ENCODE data around the gene REXO4. TPM values are rescaled to one million over a fixed set of nuclear protein-coding genes. Genes with fewer than 3 reads are reported as not detected.
"Not testable (repeated sequence)": the region's sequence is repeated elsewhere in the genome, so short reads cannot be mapped to it uniquely, and the experiment has no call there.

The REXO4 gene
- total RNA-seq, 1 donor from 2014 or later, result 32.8 TPM

DNA sequence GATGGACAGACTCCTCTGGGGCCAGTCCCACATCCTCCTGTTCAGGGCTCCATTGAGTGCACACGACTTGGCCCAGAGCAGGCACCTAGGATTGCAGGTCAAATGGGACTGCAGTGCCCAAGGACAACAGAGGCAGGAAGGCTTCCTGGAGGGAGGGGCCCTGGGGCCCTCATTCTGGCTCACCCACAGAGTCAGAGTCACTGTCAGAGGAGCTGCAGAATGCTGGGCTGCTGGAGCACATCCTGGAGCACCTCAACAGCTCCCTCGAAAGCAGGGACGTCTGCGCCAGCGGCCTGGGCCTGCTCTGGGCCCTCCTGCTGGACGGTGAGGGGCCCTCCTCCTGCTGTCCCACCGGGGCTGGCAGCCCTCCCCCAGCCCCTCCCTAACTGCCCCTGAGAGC, 15.1 kb downstream of the REXO4 start:
- H3K4me1 Mint-ChIP-seq (ENCODE audit: low read depth), result peaks cover 8% of the 10 kb centered on the region
- peaks cover 31% of the 10 kb centered on the region for H3K36me3 Mint-ChIP-seq (ENCODE audit: low read depth)
- H3K27ac Mint-ChIP-seq, result no peak overlapping the region
- intact Hi-C loops (cut with micrococcal nuclease), result no loop called here
- no peaks in the 10 kb centered on the region for H3K27me3 Mint-ChIP-seq (ENCODE audit: low read depth)
- no peak for DNase-seq (ENCODE audit: low spot score)
- H3K4me3 Mint-ChIP-seq (ENCODE audit: low read depth), result no peak overlapping the region
- H3K9me3 Mint-ChIP-seq, result no peaks in the 10 kb centered on the region

DNA sequence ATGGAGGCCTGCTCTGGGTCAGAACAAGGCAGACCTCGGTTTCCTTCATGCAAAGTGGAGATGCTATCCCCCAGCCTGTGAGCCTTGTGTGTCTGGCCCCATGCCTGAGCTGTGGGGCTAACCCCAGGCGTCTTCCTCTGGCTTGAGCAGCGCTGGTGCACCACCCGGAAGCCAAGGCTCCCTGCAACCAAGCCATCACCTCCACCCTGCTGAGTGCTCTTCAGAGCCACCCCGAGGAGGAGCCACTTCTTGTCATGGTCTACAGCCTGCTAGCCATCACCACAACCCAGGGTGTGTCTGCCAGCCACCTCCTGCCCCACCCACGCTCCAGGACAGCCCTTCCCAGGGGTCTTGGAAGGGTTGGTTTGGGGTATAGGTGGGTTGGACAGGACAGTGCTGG, 16.2 kb downstream of the REXO4 start:
- intact Hi-C loops (cut with micrococcal nuclease), result no loop called here
- Mint-ChIP-seq H3K36me3 (ENCODE audit: low read depth) (peaks cover 21% of the 10 kb centered on the region), H3K27me3 (ENCODE audit: low read depth) (no peaks in the 10 kb centered on the region), H3K9me3 (no peaks in the 10 kb centered on the region), H3K4me3 (ENCODE audit: low read depth) (no peak overlapping the region), H3K4me1 (ENCODE audit: low read depth) (no peaks in the 10 kb centered on the region), H3K27ac (no peak overlapping the region)
- no peak for DNase-seq (ENCODE audit: low spot score)

GRCh38 chr9:133400292-133400691, 17.5 kb downstream of the REXO4 start:
- Mint-ChIP-seq H3K4me3 (ENCODE audit: low read depth) (no peak overlapping the region), H3K27me3 (ENCODE audit: low read depth) (no peaks in the 10 kb centered on the region), H3K27ac (no peak overlapping the region), H3K36me3 (ENCODE audit: low read depth) (peaks cover 8% of the 10 kb centered on the region), H3K9me3 (no peaks in the 10 kb centered on the region), H3K4me1 (ENCODE audit: low read depth) (no peaks in the 10 kb centered on the region)
- DNase-seq (ENCODE audit: low spot score), result no peak
- intact Hi-C loops (cut with micrococcal nuclease), result no loop called here

- H3K9me3 Mint-ChIP-seq, result no peaks in the 10 kb centered on the region
- no peak overlapping the region for H3K4me3 Mint-ChIP-seq (ENCODE audit: low read depth)
- intact Hi-C loops (cut with micrococcal nuclease), result no loop called here
- H3K36me3 Mint-ChIP-seq (ENCODE audit: low read depth), result no peaks in the 10 kb centered on the region
- no peaks in the 10 kb centered on the region for H3K4me1 Mint-ChIP-seq (ENCODE audit: low read depth)
- H3K27me3 Mint-ChIP-seq (ENCODE audit: low read depth), result no peaks in the 10 kb centered on the region
- no peak for DNase-seq (ENCODE audit: low spot score)
- H3K27ac Mint-ChIP-seq, result no peak overlapping the region
Measured at GRCh38 chr9:133397895-133398294, 19.9 kb downstream of the REXO4 start.

DNA sequence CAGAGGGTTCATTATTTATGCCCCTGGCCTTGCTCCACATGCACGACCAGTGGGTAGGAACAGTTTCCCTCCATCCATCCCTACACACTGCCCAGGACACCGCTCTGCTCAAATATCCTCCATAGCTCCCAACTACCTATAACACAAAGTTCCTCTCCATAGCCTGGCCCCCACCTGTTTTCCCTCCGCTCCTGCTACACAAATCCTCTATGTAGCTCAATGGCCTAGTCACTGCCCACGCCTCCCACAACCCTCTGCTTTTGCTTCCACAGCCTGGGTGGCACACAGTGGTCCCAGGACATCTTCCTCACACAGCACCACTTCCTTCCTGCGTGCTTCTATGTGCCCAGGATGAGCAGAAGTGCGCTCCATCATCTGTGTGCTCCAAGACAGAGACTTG, 20.4 kb downstream of the REXO4 start:
- intact Hi-C loops (cut with micrococcal nuclease), result no loop called here
- H3K27ac Mint-ChIP-seq, result no peak overlapping the region
- no peak overlapping the region for H3K4me3 Mint-ChIP-seq (ENCODE audit: low read depth)
- no peaks in the 10 kb centered on the region for H3K36me3 Mint-ChIP-seq (ENCODE audit: low read depth)
- DNase-seq (ENCODE audit: low spot score), result no peak
- H3K4me1 Mint-ChIP-seq (ENCODE audit: low read depth), result no peaks in the 10 kb centered on the region
- H3K9me3 Mint-ChIP-seq, result no peaks in the 10 kb centered on the region
- H3K27me3 Mint-ChIP-seq (ENCODE audit: low read depth), result no peaks in the 10 kb centered on the region

GRCh38 chr9:133396952-133397351, 20.9 kb downstream of the REXO4 start:
- no peaks in the 10 kb centered on the region for H3K27me3 Mint-ChIP-seq (ENCODE audit: low read depth)
- no peak overlapping the region for H3K4me3 Mint-ChIP-seq (ENCODE audit: low read depth)
- no peaks in the 10 kb centered on the region for H3K4me1 Mint-ChIP-seq (ENCODE audit: low read depth)
- DNase-seq (ENCODE audit: low spot score), result no peak
- intact Hi-C loops (cut with micrococcal nuclease), result no loop called here
- H3K27ac Mint-ChIP-seq, result no peak overlapping the region
- no peaks in the 10 kb centered on the region for H3K9me3 Mint-ChIP-seq
- H3K36me3 Mint-ChIP-seq (ENCODE audit: low read depth), result no peaks in the 10 kb centered on the region

- no peak overlapping the region for H3K4me3 Mint-ChIP-seq (ENCODE audit: low read depth)
Measured at GRCh38 chr9:133394687-133395271, 23.0 kb downstream of the REXO4 start.

DNA sequence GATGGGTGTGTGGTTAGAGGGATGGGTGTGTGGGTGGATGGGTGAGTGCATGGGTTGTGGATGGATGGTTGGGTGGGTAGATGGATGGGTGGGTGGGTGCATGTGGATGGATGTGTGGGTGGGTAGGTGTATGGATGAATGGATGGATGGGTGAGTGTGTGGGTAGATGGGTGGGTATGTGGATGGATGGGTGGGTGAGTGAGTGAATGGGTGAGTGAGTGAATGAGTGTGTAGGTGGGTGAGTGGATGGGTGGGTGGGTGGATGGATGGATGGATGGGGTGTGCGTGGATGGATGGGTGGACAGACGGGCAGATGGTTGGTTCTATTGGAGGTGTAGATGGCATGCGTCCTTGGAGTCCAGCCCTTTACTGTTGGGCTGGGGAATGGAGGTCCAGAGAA, 24.4 kb downstream of the REXO4 start:
- Mint-ChIP-seq H3K36me3 (ENCODE audit: low read depth) (no peaks in the 10 kb centered on the region), H3K9me3 (no peaks in the 10 kb centered on the region), H3K4me3 (ENCODE audit: low read depth) (no peak overlapping the region), H3K27me3 (ENCODE audit: low read depth) (no peaks in the 10 kb centered on the region), H3K27ac (no peak overlapping the region), H3K4me1 (ENCODE audit: low read depth) (no peaks in the 10 kb centered on the region)
- intact Hi-C loops (cut with micrococcal nuclease), result no loop called here
- DNase-seq (ENCODE audit: low spot score), result no peak

More at GRCh38 chr9:133394687-133395271, 23.0 kb downstream of the REXO4 start:
- Mint-ChIP-seq H3K27me3 (ENCODE audit: low read depth) (no peaks in the 10 kb centered on the region), H3K36me3 (ENCODE audit: low read depth) (no peaks in the 10 kb centered on the region), H3K9me3 (no peaks in the 10 kb centered on the region), H3K27ac (no peak overlapping the region), H3K4me1 (ENCODE audit: low read depth) (no peaks in the 10 kb centered on the region)
- no peak for DNase-seq (ENCODE audit: low spot score)
- intact Hi-C loops (cut with micrococcal nuclease), result no loop called here

GRCh38 chr9:133392308-133392707, 25.5 kb downstream of the REXO4 start:
- H3K4me1 Mint-ChIP-seq (ENCODE audit: low read depth); intact Hi-C loops (cut with micrococcal nuclease); H3K9me3 Mint-ChIP-seq; DNase-seq (ENCODE audit: low spot score); H3K4me3 Mint-ChIP-seq (ENCODE audit: low read depth); H3K27me3 Mint-ChIP-seq (ENCODE audit: low read depth); H3K36me3 Mint-ChIP-seq (ENCODE audit: low read depth); H3K27ac Mint-ChIP-seq: not testable (repeated sequence)

DNA sequence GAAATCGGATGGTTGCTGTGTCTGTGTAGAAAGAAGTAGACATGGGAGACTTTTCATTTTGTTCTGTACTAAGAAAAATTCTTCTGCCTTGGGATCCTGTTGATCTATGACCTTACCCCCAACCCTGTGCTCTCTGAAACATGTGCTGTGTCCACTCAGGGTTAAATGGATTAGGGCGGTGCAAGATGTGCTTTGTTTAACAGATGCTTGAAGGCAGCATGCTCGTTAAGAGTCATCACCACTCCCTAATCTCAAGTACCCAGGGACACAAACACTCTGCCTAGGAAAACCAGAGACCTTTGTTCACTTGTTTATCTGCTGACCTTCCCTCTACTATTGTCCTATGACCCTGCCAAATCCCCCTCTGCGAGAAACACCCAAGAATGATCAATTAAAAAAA, 26.4 kb downstream of the REXO4 start:
- H3K27ac Mint-ChIP-seq; H3K4me3 Mint-ChIP-seq (ENCODE audit: low read depth); H3K4me1 Mint-ChIP-seq (ENCODE audit: low read depth); intact Hi-C loops (cut with micrococcal nuclease); DNase-seq (ENCODE audit: low spot score); H3K27me3 Mint-ChIP-seq (ENCODE audit: low read depth); H3K36me3 Mint-ChIP-seq (ENCODE audit: low read depth); H3K9me3 Mint-ChIP-seq: not testable (repeated sequence)

DNA sequence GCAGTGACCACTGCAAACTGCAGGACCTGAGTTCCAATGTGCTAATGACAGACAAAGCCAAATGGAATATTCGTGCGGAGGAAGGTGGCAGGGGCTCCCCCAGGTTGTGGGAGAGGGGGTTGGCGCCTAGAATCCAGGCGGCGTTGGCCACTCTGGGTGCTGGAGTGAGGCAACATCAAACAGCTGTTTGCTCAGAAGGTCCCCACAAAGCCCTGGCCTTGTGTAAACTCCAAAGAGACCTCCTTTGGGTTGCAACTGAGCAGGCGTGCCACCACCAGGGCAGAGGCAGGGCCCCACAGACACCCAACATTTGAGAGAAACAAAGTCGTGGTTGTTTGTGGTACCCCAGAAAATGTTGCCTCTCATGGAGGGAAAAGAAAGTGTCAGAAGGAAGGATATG, 27.1 kb downstream of the REXO4 start:
- no peak for DNase-seq (ENCODE audit: low spot score)
- no peaks in the 10 kb centered on the region for H3K4me1 Mint-ChIP-seq (ENCODE audit: low read depth)
- no peak overlapping the region for H3K27ac Mint-ChIP-seq
- no peaks in the 10 kb centered on the region for H3K36me3 Mint-ChIP-seq (ENCODE audit: low read depth)
- no peak overlapping the region for H3K4me3 Mint-ChIP-seq (ENCODE audit: low read depth)
- no peaks in the 10 kb centered on the region for H3K27me3 Mint-ChIP-seq (ENCODE audit: low read depth)
- no peaks in the 10 kb centered on the region for H3K9me3 Mint-ChIP-seq
- intact Hi-C loops (cut with micrococcal nuclease), result no loop called here

DNA sequence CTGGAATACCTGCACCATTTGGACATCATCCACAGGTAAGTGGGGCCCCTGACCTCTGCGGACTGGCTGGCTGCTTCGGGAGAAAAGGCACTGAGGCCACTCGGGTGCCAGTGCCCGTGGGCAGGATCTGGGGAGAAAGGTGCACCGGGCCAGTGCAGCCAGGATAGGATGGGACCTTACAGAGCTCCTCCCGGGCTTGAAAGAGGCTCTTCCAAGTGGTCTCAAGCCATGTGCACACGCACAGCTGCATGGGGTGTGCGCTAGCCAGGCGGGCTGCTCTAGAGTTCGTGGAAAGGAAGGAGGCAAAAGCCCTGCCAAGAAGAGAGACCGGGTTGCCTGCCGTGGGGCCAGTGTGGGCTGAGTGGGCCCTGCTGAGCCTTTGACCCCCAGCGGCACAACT, 28.2 kb downstream of the REXO4 start:
- Mint-ChIP-seq H3K27ac (no peak overlapping the region), H3K4me3 (ENCODE audit: low read depth) (no peak overlapping the region), H3K9me3 (no peaks in the 10 kb centered on the region), H3K4me1 (ENCODE audit: low read depth) (no peaks in the 10 kb centered on the region), H3K36me3 (ENCODE audit: low read depth) (no peaks in the 10 kb centered on the region), H3K27me3 (ENCODE audit: low read depth) (no peaks in the 10 kb centered on the region)
- DNase-seq (ENCODE audit: low spot score), result no peak
- intact Hi-C loops (cut with micrococcal nuclease), result no loop called here

GRCh38 chr9:133389025-133389557, 28.7 kb downstream of the REXO4 start:
- no peak for DNase-seq (ENCODE audit: low spot score)
- Mint-ChIP-seq H3K4me3 (ENCODE audit: low read depth) (no peak overlapping the region), H3K4me1 (ENCODE audit: low read depth) (no peaks in the 10 kb centered on the region), H3K9me3 (no peaks in the 10 kb centered on the region), H3K36me3 (ENCODE audit: low read depth) (no peaks in the 10 kb centered on the region), H3K27me3 (ENCODE audit: low read depth) (no peaks in the 10 kb centered on the region), H3K27ac (no peak overlapping the region)
- intact Hi-C loops (cut with micrococcal nuclease), result no loop called here

DNA sequence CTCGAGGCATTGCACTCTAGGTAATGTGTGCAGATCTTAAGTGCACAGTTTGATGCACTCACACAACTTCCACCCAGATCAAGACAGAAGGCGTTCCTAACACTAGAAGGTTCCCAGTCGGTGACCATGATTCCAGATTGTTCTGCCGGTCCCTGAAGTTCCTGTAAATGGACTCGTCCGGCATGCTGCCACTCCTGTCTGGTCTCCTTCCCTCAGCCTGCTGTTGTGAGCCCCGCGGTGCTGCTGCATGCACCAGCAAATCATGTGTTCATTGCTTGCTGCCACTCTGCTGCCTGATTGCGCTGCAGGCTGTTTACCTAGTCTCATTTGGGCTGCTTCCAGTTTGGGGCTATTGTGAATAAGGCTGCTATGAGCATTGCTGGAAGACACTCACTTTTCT, 30.1 kb downstream of the REXO4 start:
- no peak overlapping the region for H3K27ac Mint-ChIP-seq
- intact Hi-C loops (cut with micrococcal nuclease), result no loop called here
- no peaks in the 10 kb centered on the region for H3K27me3 Mint-ChIP-seq (ENCODE audit: low read depth)
- DNase-seq (ENCODE audit: low spot score), result no peak
- no peaks in the 10 kb centered on the region for H3K9me3 Mint-ChIP-seq
- H3K4me3 Mint-ChIP-seq (ENCODE audit: low read depth), result no peak overlapping the region
- no peaks in the 10 kb centered on the region for H3K4me1 Mint-ChIP-seq (ENCODE audit: low read depth)
- no peaks in the 10 kb centered on the region for H3K36me3 Mint-ChIP-seq (ENCODE audit: low read depth)
